Measurements from ENCODE around the gene KIF3C. TPM values are rescaled to one million over a fixed set of nuclear protein-coding genes. Genes with fewer than 3 reads are reported as not detected.

KIF3C gene
- total RNA-seq, 1 experiment from 2014 or later: 9.2 TPM

DNA sequence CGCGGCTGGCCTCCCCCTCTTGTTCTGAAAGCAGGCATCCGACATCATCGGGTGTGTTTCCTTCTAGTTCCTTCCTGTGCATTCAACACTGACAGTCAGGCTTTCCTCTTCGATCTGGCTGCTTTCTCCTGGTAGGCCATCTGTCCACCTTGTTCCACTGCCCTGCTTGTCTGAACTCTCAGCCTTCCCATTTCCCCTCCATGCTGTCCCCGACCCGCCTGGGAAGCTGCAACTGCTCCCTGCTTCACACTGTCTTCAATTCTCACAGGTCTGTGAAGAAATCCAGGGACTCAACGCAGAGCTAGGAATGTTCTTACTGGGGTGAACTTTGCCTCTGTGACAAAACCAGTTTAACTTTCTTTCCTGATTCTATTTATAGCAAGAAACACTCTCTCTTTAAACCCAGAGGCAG is 43.0 kb downstream of the KIF3C start:
- Mint-ChIP-seq H3K36me3 (ENCODE audit: insufficient read depth, unreplicated experiment) (no peaks in the 10 kb centered on the region), H3K4me1 (ENCODE audit: low read depth, unreplicated experiment) (peaks cover 11% of the 10 kb centered on the region), H3K27ac (ENCODE audit: unreplicated experiment) (peak overlapping the region; percentile 89), H3K27me3 (ENCODE audit: insufficient read depth, unreplicated experiment) (no peaks in the 10 kb centered on the region), H3K4me3 (ENCODE audit: unreplicated experiment) (peak overlapping the region; percentile 19), H3K9me3 (ENCODE audit: unreplicated experiment) (no peaks in the 10 kb centered on the region)
- Histone ChIP-seq H3K27me3 (replicated peaks; ENCODE audit: control insufficient read depth, insufficient read depth, low read length) (no peaks in the 10 kb centered on the region), H3K36me3 (ENCODE audit: control insufficient read depth, insufficient read depth, low read length) (no peaks in the 10 kb centered on the region), H3K4me1 (peaks cover 16% of the 10 kb centered on the region), H3K9me3 (no peaks in the 10 kb centered on the region), H3K4me3 (ENCODE audit: low read depth, low read length) (no peak overlapping the region)
- POLR2A ChIA-PET: interaction anchor here (0.6 to 1.1 kb wide), 2 partner anchors 60 to 316 kb away, joined by 3 to 16 read pairs; partner anchors contain the start of gene ASXL2
- peak; percentile 72 to 74 for DNase-seq
- CTCF ChIA-PET: interaction anchor here (0.7 to 1.2 kb wide), 3 partner anchors 9 to 61 kb away, joined by 3 to 4 read pairs (median 4); partner anchors contain the start of gene ASXL2
- BruUV-seq (replicated peaks): no TSS peak
- TF ChIP-seq, protein P1, sequence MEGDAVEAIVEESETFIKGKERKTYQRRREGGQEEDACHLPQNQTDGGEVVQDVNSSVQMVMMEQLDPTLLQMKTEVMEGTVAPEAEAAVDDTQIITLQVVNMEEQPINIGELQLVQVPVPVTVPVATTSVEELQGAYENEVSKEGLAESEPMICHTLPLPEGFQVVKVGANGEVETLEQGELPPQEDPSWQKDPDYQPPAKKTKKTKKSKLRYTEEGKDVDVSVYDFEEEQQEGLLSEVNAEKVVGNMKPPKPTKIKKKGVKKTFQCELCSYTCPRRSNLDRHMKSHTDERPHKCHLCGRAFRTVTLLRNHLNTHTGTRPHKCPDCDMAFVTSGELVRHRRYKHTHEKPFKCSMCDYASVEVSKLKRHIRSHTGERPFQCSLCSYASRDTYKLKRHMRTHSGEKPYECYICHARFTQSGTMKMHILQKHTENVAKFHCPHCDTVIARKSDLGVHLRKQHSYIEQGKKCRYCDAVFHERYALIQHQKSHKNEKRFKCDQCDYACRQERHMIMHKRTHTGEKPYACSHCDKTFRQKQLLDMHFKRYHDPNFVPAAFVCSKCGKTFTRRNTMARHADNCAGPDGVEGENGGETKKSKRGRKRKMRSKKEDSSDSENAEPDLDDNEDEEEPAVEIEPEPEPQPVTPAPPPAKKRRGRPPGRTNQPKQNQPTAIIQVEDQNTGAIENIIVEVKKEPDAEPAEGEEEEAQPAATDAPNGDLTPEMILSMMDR (IDR thresholded peaks at IDR 0.05; ENCODE audit: insufficient read depth in 1 of 2, low read depth in 1 of 2, low read length in 1 of 2, severe bottlenecking in 1 of 2, unreplicated experiment in 1 of 2): no peak
- intact Hi-C loops (cut with micrococcal nuclease; ENCODE audit: unreplicated experiment): loop anchor here (5.0 kb wide), 1 partner anchor 87 kb away; no protein-coding TSS in a partner anchor

DNA sequence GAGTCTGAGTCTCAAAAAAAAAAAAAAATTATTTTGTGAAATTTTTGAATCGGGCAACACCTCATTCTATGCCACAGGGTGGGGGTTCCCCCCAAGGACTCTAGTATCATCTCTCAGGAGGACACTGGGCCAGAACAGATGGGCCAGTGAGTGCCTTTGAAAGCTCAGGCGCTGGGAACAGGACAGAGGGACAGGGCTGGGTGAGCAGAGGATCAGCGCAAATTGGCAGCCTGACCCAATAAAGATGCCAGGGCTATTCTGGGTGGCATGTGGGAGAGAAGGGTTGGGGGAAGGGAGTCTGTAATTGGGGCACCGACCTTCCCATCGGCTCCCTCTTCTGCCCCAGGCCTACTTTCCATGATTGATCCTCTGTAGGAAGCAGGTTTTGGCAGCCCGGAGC is 44.0 kb downstream of the KIF3C start:
- CTCF ChIA-PET: interaction anchor here (1.5 kb wide), 1 partner anchor 13 kb away, joined by 3 read pairs; no protein-coding TSS in a partner anchor
- intact Hi-C loops (cut with micrococcal nuclease; ENCODE audit: unreplicated experiment): loop anchor here (5.0 kb wide), 1 partner anchor 86 kb away; no protein-coding TSS in a partner anchor
- H3K4me1 Mint-ChIP-seq (ENCODE audit: low read depth, unreplicated experiment): peaks cover 11% of the 10 kb centered on the region
- H3K27ac Mint-ChIP-seq (ENCODE audit: unreplicated experiment): no peak overlapping the region
- BruUV-seq (replicated peaks): no TSS peak
- no peaks in the 10 kb centered on the region for H3K36me3 Mint-ChIP-seq (ENCODE audit: insufficient read depth, unreplicated experiment)
- POLR2A ChIA-PET: no interaction called here
- no peaks in the 10 kb centered on the region for H3K36me3 ChIP-seq (ENCODE audit: control insufficient read depth, insufficient read depth, low read length)
- no peaks in the 10 kb centered on the region for H3K27me3 Mint-ChIP-seq (ENCODE audit: insufficient read depth, unreplicated experiment)
- no peak for DNase-seq
- no peak overlapping the region for H3K4me3 Mint-ChIP-seq (ENCODE audit: unreplicated experiment)
- H3K27me3 ChIP-seq (replicated peaks; ENCODE audit: control insufficient read depth, insufficient read depth, low read length): no peaks in the 10 kb centered on the region
- peaks cover 16% of the 10 kb centered on the region for H3K4me1 ChIP-seq
- no peaks in the 10 kb centered on the region for H3K9me3 ChIP-seq
- TF ChIP-seq, protein P1 (IDR thresholded peaks at IDR 0.05; ENCODE audit: insufficient read depth in 1 of 2, low read depth in 1 of 2, low read length in 1 of 2, severe bottlenecking in 1 of 2, unreplicated experiment in 1 of 2): no peak
- no peaks in the 10 kb centered on the region for H3K9me3 Mint-ChIP-seq (ENCODE audit: unreplicated experiment)
- H3K4me3 ChIP-seq (ENCODE audit: low read depth, low read length): no peak overlapping the region

DNA sequence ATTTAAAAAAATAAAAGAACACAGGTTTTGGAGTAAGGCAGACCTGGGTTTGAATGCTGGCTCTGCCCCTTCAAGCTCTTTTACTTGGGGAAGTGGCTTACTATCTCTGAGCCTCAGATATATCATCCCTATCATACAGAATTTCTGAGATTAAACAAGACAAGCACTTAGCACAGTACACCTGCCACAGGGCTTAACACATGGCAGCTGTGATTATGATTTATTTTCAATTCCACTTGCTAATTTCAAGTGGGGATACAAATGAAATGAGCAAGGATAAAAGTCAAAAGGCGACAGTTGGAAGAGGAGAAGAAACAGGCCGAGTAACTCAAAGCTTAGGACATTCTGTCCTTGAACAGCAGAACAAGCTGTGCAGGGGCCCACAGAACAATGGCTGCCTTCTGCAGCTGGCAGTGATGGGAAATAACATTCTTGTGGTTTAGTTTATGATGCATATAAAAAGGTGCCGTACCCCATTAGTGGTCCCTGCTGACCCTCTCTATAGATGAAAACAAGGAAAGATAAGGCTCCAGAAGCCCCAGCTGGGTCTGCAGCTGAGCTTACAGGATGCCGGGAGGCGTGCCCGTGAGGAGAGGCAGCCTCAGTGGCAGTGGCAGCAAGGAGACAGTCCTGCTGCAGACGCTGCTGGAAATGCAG is 45.3 kb downstream of the KIF3C start:
- Histone ChIP-seq H3K27me3 (replicated peaks; ENCODE audit: control insufficient read depth, insufficient read depth, low read length) (no peaks in the 10 kb centered on the region), H3K4me3 (ENCODE audit: low read depth, low read length) (no peak overlapping the region), H3K36me3 (ENCODE audit: control insufficient read depth, insufficient read depth, low read length) (no peaks in the 10 kb centered on the region), H3K9me3 (no peaks in the 10 kb centered on the region), H3K4me1 (peaks cover 16% of the 10 kb centered on the region)
- Mint-ChIP-seq H3K4me1 (ENCODE audit: low read depth, unreplicated experiment) (peaks cover 11% of the 10 kb centered on the region), H3K27ac (ENCODE audit: unreplicated experiment) (no peak overlapping the region), H3K36me3 (ENCODE audit: insufficient read depth, unreplicated experiment) (no peaks in the 10 kb centered on the region), H3K4me3 (ENCODE audit: unreplicated experiment) (no peak overlapping the region), H3K27me3 (ENCODE audit: insufficient read depth, unreplicated experiment) (no peaks in the 10 kb centered on the region), H3K9me3 (ENCODE audit: unreplicated experiment) (no peaks in the 10 kb centered on the region)
- DNase-seq: no peak
- BruUV-seq (replicated peaks): no TSS peak
- TF ChIP-seq, protein P1 (IDR thresholded peaks at IDR 0.05; ENCODE audit: insufficient read depth in 1 of 2, low read depth in 1 of 2, low read length in 1 of 2, severe bottlenecking in 1 of 2, unreplicated experiment in 1 of 2): no peak
- intact Hi-C loops (cut with micrococcal nuclease; ENCODE audit: unreplicated experiment): loop anchor here (5.0 kb wide), 1 partner anchor 85 kb away; no protein-coding TSS in a partner anchor
- ChIA-PET CTCF (interaction anchor here (0.6 to 1.5 kb wide), 2 partner anchors 8 to 14 kb away, joined by 3 read pairs; no protein-coding TSS in a partner anchor), POLR2A (no interaction called here)
